ENCODE data around the gene VPS8. TPM values are rescaled to one million over a fixed set of nuclear protein-coding genes. Genes with fewer than 3 reads are reported as not detected.

VPS8 gene
- total and polyA plus RNA-seq, 2 of the 8 experiments (the other 6 are each of a cell fraction or from before 2014, with no cell fraction given), result 13.0 to 41.0 TPM

DNA sequence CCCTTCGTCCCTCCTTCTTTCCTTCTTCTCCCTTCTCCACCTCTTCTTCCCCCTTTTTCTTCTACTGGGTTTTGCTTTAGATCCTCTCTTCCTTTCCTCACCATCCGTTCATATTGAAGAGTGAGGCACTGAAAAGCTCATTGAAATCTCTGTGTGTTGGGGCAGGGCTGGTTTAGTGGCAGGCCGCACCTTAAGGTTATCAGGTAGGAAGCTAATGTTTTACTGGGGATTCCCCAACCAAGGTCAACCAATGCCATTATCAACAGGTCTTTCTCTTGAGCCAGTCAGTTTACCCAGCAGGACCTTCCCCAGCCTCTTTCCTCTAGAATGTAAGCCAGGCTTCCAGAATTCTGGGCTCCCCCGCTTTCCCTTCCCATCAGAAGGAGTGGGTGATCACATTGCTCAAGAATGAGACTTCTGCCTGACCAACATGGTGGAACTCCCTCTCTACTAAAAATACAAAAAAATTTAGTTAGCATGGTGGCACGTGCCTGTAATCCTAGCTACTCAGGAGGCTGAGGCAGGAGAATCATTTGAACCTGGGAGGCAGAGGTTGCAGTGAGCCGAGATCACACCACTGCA, 11.5 kb upstream of the VPS8 start:
- Histone ChIP-seq H3K4me3 (ENCODE audit: extremely low read depth in 1 of 4, insufficient read depth in 2 of 4, low read depth in 3 of 4, low read length in 4 of 4) (no peak overlapping the region), H4K5ac (ENCODE audit: insufficient read length, low read depth, low read length) (no peak overlapping the region), H3K4ac (replicated peaks; ENCODE audit: insufficient read length, low read depth, low read length) (no peak overlapping the region), H3K79me1 (ENCODE audit: low read depth, low read length) (no peaks in the 10 kb centered on the region), H4K91ac (replicated peaks; ENCODE audit: insufficient read length, low read length) (no peak overlapping the region), H3K4me1 (replicated peaks in 1 of 4; ENCODE audit: control insufficient read depth in 3 of 4, insufficient read depth in 4 of 4, low read length in 3 of 4) (no peaks in the 10 kb centered on the region; a peak in 1 of 7 replicates), H3K27ac (ENCODE audit: low read depth, low read length) (no peak overlapping the region), H3K79me2 (ENCODE audit: control insufficient read depth in 1 of 2, insufficient read depth in 2 of 2, low read length in 2 of 2) (no peaks in the 10 kb centered on the region), H3K14ac (ENCODE audit: insufficient read length) (no peak overlapping the region), H4K20me1 (replicated peaks in 1 of 2; ENCODE audit: control insufficient read depth in 1 of 2, insufficient read depth in 2 of 2, low read length in 2 of 2) (no peaks in the 10 kb centered on the region), H3K23me2 (ENCODE audit: low read depth, low read length) (0 out of 2 replicates have a peak, but pooled peaks cover 1% of the 10 kb centered on the region), H2BK12ac (ENCODE audit: low read depth, low read length) (no peak overlapping the region), H3K23ac (ENCODE audit: insufficient read length) (no peak overlapping the region), H2BK15ac (ENCODE audit: low read length) (no peak overlapping the region), H4K8ac (ENCODE audit: extremely low read depth, insufficient read depth, low read length) (no peak overlapping the region), H2BK20ac (ENCODE audit: low read length) (no peak overlapping the region), H3K4me2 (ENCODE audit: insufficient read depth in 1 of 2, low read depth in 2 of 2, low read length in 2 of 2) (no peak overlapping the region), H2BK5ac (ENCODE audit: low read depth, low read length) (no peak overlapping the region), H3K27me3 (replicated peaks in 1 of 4; ENCODE audit: control insufficient read depth in 3 of 4, extremely low read depth in 1 of 4, insufficient read depth in 3 of 4, low read length in 3 of 4) (no peaks in the 10 kb centered on the region), H3K9ac (replicated peaks in 1 of 4; ENCODE audit: extremely low read depth in 1 of 4, low read depth in 3 of 4, low read length in 3 of 4) (no peak overlapping the region), H3K36me3 (ENCODE audit: control insufficient read depth in 2 of 4, insufficient read depth in 4 of 4, low read length in 3 of 4) (no peaks in the 10 kb centered on the region), H2BK120ac (replicated peaks; ENCODE audit: low read depth, low read length) (no peak overlapping the region), H3K9me3 (ENCODE audit: insufficient read depth in 2 of 2, low read depth in 1 of 2, low read length in 1 of 2) (no peaks in the 10 kb centered on the region), H3K56ac (replicated peaks; ENCODE audit: insufficient read length, low read depth, low read length) (no peak overlapping the region), H2AK5ac (ENCODE audit: low read depth, low read length) (no peak overlapping the region), H2AFZ (ENCODE audit: low read length) (no peak overlapping the region), H3K18ac (ENCODE audit: extremely low read depth, low read length) (no peak overlapping the region)
- WGBS, 2 experiments (ENCODE audit: extremely low coverage in 1 of 2, insufficient coverage in 1 of 2, insufficient read length in 1 of 2, insufficient replicate concordance in 2 of 2, low coverage in 1 of 2, low lambda C conversion rate in 2 of 2, missing lambda C conversion rate in 1 of 2), result 92% methylated on average over 6 of the region's 6 CpGs; no CpG with 5 or more reads in 1 of the 2 experiments
- TF ChIP-seq TCF12 (IDR thresholded peaks at IDR 0.05; ENCODE audit: low read depth, low read length) (no peak), BCL11A (IDR thresholded peaks at IDR 0.05; ENCODE audit: low read depth in 2 of 2, low read length in 2 of 2) (no peak), PHF8 (conservative IDR thresholded peaks at IDR 0.05; ENCODE audit: low read depth, low read length) (no peak), KDM5A (IDR thresholded peaks at IDR 0.05; ENCODE audit: low read length) (no peak), POU5F1 (IDR thresholded peaks at IDR 0.05; ENCODE audit: low read depth, low read length) (no peak), MAFK (IDR thresholded peaks at IDR 0.05; ENCODE audit: low read depth, low read length) (no peak), SP1 (IDR thresholded peaks at IDR 0.05; ENCODE audit: low read depth, low read length) (no peak)
- no peak for DNase-seq (ENCODE audit: low read depth in 1 of 2, low spot score in 2 of 2)
- ChIA-PET CTCF (ENCODE audit: partially characterized antibody) (interaction anchor here (0.7 to 4.0 kb wide), 12 partner anchors 9 to 429 kb away, joined by 3 to 23 read pairs (median 3); partner anchors contain the start of gene VPS8), POLR2A (ENCODE audit: partially characterized antibody) (interaction anchor here (0.5 to 1.1 kb wide), 2 partner anchors 238 to 264 kb away, joined by 3 to 4 read pairs; partner anchors contain the start of gene EPHB3)
- no peak for FAIRE-seq
